Inflammatory macrophage treated with lipopolysaccharide for 1 hour (primary cell): ENCODE data around the gene PKD2L1.
"Not testable (repeated sequence)": the region's sequence is repeated elsewhere in the genome, so short reads cannot be mapped to it uniquely, and the experiment has no call there.

Source experiments
- DNase-seq, 2 donors: peaks; one replicate each; pipeline ENCODE4 v3.0.0-alpha.2; 2020 to 2022

PKD2L1 gene

GRCh38 chr10:100286051-100287033 lies 43.7 kb downstream of the PKD2L1 start, which contains the start of gene BLOC1S2:
TSS of gene BLOC1S2 (minus strand) at chr10:100286680. CDS start at chr10:100286659, 21 bp downstream.
- peak; percentile 89 to 95 for DNase-seq

DNA sequence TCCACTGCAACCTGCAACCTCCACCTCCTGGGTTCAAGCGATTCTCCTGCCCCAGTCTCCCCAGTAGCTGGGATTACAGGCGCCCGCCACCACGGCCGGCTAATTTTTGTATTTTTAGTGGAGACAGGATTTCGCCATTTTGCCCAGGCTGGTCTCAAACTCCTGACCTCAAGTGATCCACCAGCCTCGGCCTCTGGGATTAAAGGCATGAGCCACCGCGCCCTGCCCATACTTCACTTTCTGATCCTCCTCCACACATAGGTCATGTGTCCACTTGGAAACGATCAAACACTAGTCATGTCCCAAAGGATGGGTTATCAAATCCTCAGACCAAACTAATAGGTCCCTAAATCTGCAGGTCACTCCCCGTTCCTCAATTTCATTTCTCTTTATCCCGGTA lies 44.7 kb downstream of the PKD2L1 start:
- DNase-seq: peak; percentile 14 to 38

GRCh38 chr10:100282907-100283306 lies 47.1 kb downstream of the PKD2L1 start:
- no peak for DNase-seq

- DNase-seq: not testable (repeated sequence)
Observed at GRCh38 chr10:100276971-100277370, 53.1 kb downstream of the PKD2L1 start.

DNA sequence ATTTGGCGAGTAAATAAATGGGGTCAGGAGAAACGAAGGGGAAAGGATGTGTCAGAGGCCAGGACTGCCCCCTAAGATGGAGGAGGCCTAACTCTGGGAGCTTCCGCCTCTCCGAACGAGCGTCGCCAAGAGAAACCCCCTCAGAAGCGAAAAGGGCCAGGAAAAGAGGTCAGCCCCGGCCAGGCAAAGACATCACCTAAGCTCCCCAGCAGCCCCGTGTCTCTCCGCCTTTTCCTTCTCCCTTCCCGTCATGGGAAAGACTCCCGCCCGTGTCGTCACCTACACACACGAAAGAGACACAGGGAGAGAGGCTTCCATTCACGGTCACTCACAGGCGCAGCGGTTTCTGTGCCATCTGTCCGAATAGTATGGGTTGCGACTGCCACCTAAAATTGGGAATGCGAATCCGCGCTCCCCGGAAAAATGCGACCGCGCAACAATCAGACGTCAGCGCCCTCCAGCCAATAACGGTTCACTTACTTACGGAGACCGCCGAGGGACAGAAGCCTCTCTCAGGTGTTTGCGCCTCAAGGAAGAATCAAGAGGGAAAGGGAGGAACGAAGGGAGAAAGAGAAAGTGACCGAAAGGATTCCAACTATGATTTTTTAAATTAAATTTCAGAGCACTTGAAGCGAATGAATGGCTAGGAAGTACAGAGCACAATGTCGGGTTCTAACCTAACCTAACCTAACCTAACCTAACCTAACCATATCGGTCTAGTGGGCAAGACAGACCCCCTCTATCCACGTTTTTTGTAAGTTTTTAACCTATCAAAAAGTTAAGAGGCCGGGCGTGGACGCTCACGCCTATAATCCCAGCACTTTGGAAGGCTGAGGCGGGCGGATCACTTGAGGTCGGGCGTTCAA lies 62.6 kb downstream of the PKD2L1 start, which contains the start of gene CWF19L1:
TSS of gene CWF19L1 (minus strand) at position 400 of the 866 bp plus-strand sequence. CDS start at position 355, 45 bp downstream.
- DNase-seq: peak; percentile 70 to 89

GRCh38 chr10:100265821-100266485 lies 64.1 kb downstream of the PKD2L1 start:
- DNase-seq: no peak

- DNase-seq: peak; percentile 33 to 51
Observed at GRCh38 chr10:100254191-100254590, 75.8 kb downstream of the PKD2L1 start.

- peak; percentile 45 to 48 for DNase-seq
Observed at GRCh38 chr10:100253041-100253440, 77.0 kb downstream of the PKD2L1 start.

DNA sequence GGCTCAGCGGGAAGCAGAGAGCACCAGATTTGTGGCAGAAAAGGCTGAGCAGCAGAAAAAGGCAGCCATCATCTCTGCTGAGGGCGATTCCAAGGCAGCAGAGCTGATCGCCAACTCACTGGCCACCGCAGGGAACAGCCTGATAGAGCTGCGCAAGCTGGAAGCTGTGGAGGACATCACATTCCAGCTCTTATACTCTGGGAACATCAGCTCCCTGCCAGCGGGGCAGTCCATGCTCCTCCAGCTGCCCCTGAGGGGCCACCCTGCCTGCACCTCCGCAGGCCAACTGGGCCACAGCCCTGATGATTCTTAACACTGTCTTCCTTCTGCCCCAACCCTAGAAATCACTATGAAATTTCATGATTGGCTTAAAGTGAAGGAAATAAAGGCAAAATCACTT lies 81.2 kb downstream of the PKD2L1 start:
- no peak for DNase-seq

DNA sequence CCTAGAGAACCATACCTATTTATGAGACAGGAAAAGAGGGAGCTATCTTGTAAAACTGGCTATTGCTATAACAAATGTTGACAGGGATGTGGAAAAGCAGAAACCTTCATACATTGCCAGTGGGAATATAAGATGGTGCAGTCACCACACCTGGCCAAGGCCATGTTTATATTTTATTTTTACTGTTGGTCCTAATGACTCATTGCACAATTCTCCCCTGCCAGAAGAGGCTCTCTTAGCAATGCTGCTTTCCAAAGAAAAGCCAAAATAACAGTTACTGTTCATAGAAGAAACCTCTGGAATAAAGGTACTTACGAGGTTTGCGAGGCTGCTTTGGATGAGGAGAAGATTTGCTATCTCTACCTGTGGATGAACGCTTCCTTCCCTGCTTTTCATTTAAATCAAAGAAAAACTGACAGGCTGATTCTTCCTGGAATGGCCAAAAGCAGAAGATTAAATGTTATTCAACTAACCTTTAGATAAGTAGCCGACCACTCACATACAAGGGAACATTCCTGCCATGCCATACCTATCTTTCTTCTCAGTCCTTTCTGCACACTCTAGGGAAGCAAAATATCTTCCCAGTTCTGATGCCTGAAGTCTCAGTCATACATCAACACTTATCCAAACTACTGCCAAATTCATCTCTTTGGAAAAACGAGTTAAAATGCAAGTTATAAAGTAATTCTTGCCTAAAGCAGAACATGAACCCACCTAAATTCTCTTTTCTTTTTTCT lies 84.4 kb downstream of the PKD2L1 start:
- no peak for DNase-seq

GRCh38 chr10:100239851-100240250 lies 90.2 kb downstream of the PKD2L1 start:
- DNase-seq: no peak

- no peak for DNase-seq
Observed at GRCh38 chr10:100238429-100238828, 91.6 kb downstream of the PKD2L1 start.
